IPS-20b (cell line): ENCODE measurements around the gene INVS.

ENCODE experiments used
- H3K27ac ChIP-seq: one replicate; pipeline ENCODE4 v1.5.1; 2013; ENCODE audit warnings: low read length
- H3K27me3 ChIP-seq: 2 replicates; pipeline ENCODE4 v1.6.1; 2013; ENCODE audit warnings: mild to moderate bottlenecking, low read length, inconsistent platforms; ENCODE audit not compliant: insufficient read depth
- H3K36me3 ChIP-seq: 2 replicates; pipeline ENCODE4 v1.6.1; 2013; ENCODE audit warnings: low read depth, mild to moderate bottlenecking, inconsistent platforms, low read length, moderate library complexity; ENCODE audit not compliant: insufficient read depth
- H3K4me1 ChIP-seq: 2 replicates; pipeline ENCODE4 v1.6.1; 2013; ENCODE audit warnings: mild to moderate bottlenecking, control low read depth, inconsistent platforms, low read length, moderate library complexity; ENCODE audit not compliant: insufficient read depth
- H3K4me3 ChIP-seq: 2 replicates; pipeline ENCODE4 v1.5.1; 2013; ENCODE audit warnings: mild to moderate bottlenecking, low read length, inconsistent platforms
- H3K9ac ChIP-seq: 2 replicates; pipeline ENCODE4 v1.6.1; 2013; ENCODE audit warnings: low read depth, mild to moderate bottlenecking, inconsistent platforms, low read length, moderate library complexity
- H3K9me3 ChIP-seq: 2 replicates; pipeline ENCODE4 v1.6.1; 2013; ENCODE audit warnings: mild to moderate bottlenecking, low read depth, low read length, inconsistent platforms; ENCODE audit not compliant: insufficient read depth

The INVS gene

GRCh38 chr9:100350188-100350587 lies 251.1 kb downstream of the INVS start:
- Histone ChIP-seq H3K36me3 (peaks cover 36% of the 10 kb centered on the region), H3K9me3 (no peaks in the 10 kb centered on the region), H3K9ac (0 out of 2 replicates have a peak overlapping the region, but pooled peaks have one; percentile 12), H3K27ac (no peak overlapping the region), H3K4me3 (peak overlapping the region; percentile 97), H3K4me1 (peaks cover 11% of the 10 kb centered on the region), H3K27me3 (no peaks in the 10 kb centered on the region)
